Measurements from ENCODE around the gene PHLDB1.

Gene PHLDB1

DNA sequence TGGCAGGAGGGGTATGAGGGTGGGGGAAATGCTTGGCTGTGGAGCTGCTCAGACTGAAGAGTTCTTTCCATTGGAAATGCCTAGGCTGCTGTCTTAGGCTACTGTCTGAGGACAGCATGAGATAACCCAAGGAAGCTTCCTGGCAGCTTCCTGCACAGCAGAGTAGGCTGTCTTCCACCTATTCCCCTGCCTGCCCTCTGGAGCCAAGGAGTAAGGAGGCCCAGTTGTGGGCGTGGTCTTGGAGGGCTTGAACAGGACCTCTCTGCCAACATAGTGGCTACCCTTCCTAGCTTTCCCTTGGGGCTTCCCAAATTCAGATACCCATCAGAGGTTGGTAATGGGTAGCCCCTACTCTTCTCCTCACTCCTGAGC lies 25.9 kb downstream of the PHLDB1 start:
- H3K9me2 ChIP-seq (ENCODE audit: low read depth, low read length), result no peaks in the 10 kb centered on the region
- H3K27me3 ChIP-seq (ENCODE audit: insufficient read depth, low read length), result 0 out of 2 replicates have a peak, but pooled peaks cover 3% of the 10 kb centered on the region
- H3K36me3 ChIP-seq (ENCODE audit: insufficient read depth, low read length), result no peaks in the 10 kb centered on the region
- no peaks in the 10 kb centered on the region for H3K79me2 ChIP-seq (ENCODE audit: insufficient read depth, low read length)
- no peaks in the 10 kb centered on the region for H4K20me1 ChIP-seq (ENCODE audit: insufficient read depth, low read length)
- no peak overlapping the region for H3K27ac ChIP-seq (ENCODE audit: low read depth, low read length, poor library complexity, severe bottlenecking)
- no peak overlapping the region for H3K9ac ChIP-seq (ENCODE audit: low read length)
- no peaks in the 10 kb centered on the region for H3K4me1 ChIP-seq (ENCODE audit: insufficient read depth, low read length, severe bottlenecking)
- H2AFZ ChIP-seq (ENCODE audit: low read length), result no peak overlapping the region
- no peak overlapping the region for H3K4me3 ChIP-seq (ENCODE audit: low read depth, low read length, poor library complexity, severe bottlenecking)
- H3F3A ChIP-seq (ENCODE audit: insufficient read depth, low read length), result no peaks in the 10 kb centered on the region
- TF ChIP-seq, protein P1, sequence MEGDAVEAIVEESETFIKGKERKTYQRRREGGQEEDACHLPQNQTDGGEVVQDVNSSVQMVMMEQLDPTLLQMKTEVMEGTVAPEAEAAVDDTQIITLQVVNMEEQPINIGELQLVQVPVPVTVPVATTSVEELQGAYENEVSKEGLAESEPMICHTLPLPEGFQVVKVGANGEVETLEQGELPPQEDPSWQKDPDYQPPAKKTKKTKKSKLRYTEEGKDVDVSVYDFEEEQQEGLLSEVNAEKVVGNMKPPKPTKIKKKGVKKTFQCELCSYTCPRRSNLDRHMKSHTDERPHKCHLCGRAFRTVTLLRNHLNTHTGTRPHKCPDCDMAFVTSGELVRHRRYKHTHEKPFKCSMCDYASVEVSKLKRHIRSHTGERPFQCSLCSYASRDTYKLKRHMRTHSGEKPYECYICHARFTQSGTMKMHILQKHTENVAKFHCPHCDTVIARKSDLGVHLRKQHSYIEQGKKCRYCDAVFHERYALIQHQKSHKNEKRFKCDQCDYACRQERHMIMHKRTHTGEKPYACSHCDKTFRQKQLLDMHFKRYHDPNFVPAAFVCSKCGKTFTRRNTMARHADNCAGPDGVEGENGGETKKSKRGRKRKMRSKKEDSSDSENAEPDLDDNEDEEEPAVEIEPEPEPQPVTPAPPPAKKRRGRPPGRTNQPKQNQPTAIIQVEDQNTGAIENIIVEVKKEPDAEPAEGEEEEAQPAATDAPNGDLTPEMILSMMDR (IDR thresholded peaks at IDR 0.05; ENCODE audit: low read length), result no peak
- TF ChIP-seq EZH2 (IDR thresholded peaks at IDR 0.05; ENCODE audit: borderline replicate concordance, low read length), result no peak
- no peak overlapping the region for H3K4me2 ChIP-seq (ENCODE audit: low read length)
- no peaks in the 10 kb centered on the region for H3K9me3 ChIP-seq (ENCODE audit: low read length)

DNA sequence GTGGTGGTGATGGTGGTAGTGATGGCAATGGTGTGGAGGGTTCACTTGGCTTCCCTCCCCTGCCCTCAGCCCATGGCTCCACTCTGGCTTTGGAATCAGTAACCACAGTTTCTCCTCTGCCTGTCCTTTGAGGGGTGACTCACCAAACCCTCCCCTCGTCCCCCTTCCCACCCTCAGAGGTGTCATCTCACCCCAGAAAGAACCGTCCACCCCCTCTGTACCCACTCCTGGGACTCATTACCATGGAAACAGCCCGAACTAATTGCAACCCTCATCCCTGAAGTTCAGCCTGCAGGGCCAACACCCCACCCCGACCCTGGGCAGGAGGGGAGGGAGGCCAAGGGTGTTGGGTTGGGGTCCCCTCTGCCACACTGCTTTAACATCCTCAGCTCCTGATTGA lies 26.6 kb downstream of the PHLDB1 start:
- Histone ChIP-seq H3K9me3 (ENCODE audit: low read length) (no peaks in the 10 kb centered on the region), H3K9me2 (ENCODE audit: low read depth, low read length) (no peaks in the 10 kb centered on the region), H3K4me1 (ENCODE audit: insufficient read depth, low read length, severe bottlenecking) (no peaks in the 10 kb centered on the region), H3K79me2 (ENCODE audit: insufficient read depth, low read length) (no peaks in the 10 kb centered on the region), H3K27ac (ENCODE audit: low read depth, low read length, poor library complexity, severe bottlenecking) (no peak overlapping the region), H3K4me3 (ENCODE audit: low read depth, low read length, poor library complexity, severe bottlenecking) (no peak overlapping the region), H3K27me3 (ENCODE audit: insufficient read depth, low read length) (0 out of 2 replicates have a peak, but pooled peaks cover 3% of the 10 kb centered on the region), H3K4me2 (ENCODE audit: low read length) (no peak overlapping the region), H3K9ac (ENCODE audit: low read length) (no peak overlapping the region), H3F3A (ENCODE audit: insufficient read depth, low read length) (no peaks in the 10 kb centered on the region), H2AFZ (ENCODE audit: low read length) (no peak overlapping the region), H3K36me3 (ENCODE audit: insufficient read depth, low read length) (no peaks in the 10 kb centered on the region), H4K20me1 (ENCODE audit: insufficient read depth, low read length) (no peaks in the 10 kb centered on the region)
- no peak for TF ChIP-seq EZH2 (IDR thresholded peaks at IDR 0.05; ENCODE audit: borderline replicate concordance, low read length)
- TF ChIP-seq, protein P1 (IDR thresholded peaks at IDR 0.05; ENCODE audit: low read length), result no peak

DNA sequence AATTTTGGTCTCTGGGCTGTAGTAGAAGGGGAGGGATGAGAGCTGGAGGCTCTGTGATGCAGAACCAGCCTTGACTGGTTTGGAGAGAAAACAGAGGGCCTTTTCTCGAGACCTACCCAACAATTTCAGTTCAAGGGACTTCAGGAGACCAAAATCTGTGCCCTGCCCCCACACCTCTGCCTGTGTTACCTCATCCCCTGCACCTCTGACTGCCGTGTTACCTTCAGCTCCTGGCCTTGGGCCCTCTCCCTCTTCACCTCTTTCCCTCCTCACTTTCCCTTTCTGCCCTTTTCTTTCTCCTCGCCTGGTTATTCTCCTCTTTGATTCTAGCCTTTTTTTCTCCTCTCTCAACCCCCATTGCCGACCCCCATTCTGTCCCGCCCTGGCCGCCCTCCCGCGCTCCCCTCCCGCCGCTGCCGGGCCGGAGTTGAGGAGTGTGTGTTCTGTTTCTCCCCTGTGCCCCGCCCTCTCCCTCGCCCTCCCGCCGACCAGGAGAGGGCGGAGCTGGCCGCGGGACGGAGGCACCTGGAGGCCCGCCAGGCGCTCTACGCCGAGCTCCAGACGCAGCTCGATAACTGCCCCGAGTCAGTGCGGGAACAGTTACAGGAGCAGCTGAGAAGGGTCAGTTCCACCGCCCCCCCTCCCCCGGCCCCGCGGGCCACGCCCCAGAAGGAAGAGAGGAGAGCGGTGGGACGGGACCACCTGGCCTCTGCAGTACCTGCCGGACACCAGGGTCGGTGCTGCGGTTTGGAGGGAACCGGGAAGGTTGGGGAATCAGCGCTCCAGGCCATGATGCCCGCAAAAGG lies 27.2 kb downstream of the PHLDB1 start:
- H3K9ac ChIP-seq (ENCODE audit: low read length), result no peak overlapping the region
- no peaks in the 10 kb centered on the region for H3K36me3 ChIP-seq (ENCODE audit: insufficient read depth, low read length)
- TF ChIP-seq, protein P1 (IDR thresholded peaks at IDR 0.05; ENCODE audit: low read length), result no peak
- TF ChIP-seq EZH2 (IDR thresholded peaks at IDR 0.05; ENCODE audit: borderline replicate concordance, low read length), result no peak
- no peaks in the 10 kb centered on the region for H3K9me3 ChIP-seq (ENCODE audit: low read length)
- no peaks in the 10 kb centered on the region for H3K4me1 ChIP-seq (ENCODE audit: insufficient read depth, low read length, severe bottlenecking)
- no peak overlapping the region for H2AFZ ChIP-seq (ENCODE audit: low read length)
- H3K4me3 ChIP-seq (ENCODE audit: low read depth, low read length, poor library complexity, severe bottlenecking), result no peak overlapping the region
- no peaks in the 10 kb centered on the region for H3K9me2 ChIP-seq (ENCODE audit: low read depth, low read length)
- H3K79me2 ChIP-seq (ENCODE audit: insufficient read depth, low read length), result no peaks in the 10 kb centered on the region
- H3F3A ChIP-seq (ENCODE audit: insufficient read depth, low read length), result no peaks in the 10 kb centered on the region
- H3K27ac ChIP-seq (ENCODE audit: low read depth, low read length, poor library complexity, severe bottlenecking), result no peak overlapping the region
- H3K4me2 ChIP-seq (ENCODE audit: low read length), result no peak overlapping the region
- no peaks in the 10 kb centered on the region for H4K20me1 ChIP-seq (ENCODE audit: insufficient read depth, low read length)
- H3K27me3 ChIP-seq (ENCODE audit: insufficient read depth, low read length), result 0 out of 2 replicates have a peak, but pooled peaks cover 3% of the 10 kb centered on the region

Measured in OCI-LY1 (cell line).